ENCODE measurements around the gene UNC93B1.
A peak's percentile ranks its signal among the peaks of the same experiment; 100 is the strongest.

UNC93B1 gene

GRCh38 chr11:68040101-68040956, 36.4 kb upstream of the UNC93B1 start:
- peak in 1 of 4 experiments; percentile 37 for DNase-seq (ENCODE audit: low read depth in 4 of 4, low spot score in 1 of 4)

- DNase-seq (ENCODE audit: low read depth in 4 of 4, low spot score in 1 of 4): no peak
Measured at GRCh38 chr11:68039526-68040086, 35.7 kb upstream of the UNC93B1 start.

- peak in 2 of 4 experiments; percentile 49 to 67 for DNase-seq (ENCODE audit: low read depth in 4 of 4, low spot score in 1 of 4)
Measured at GRCh38 chr11:68038718-68039525, 35.0 kb upstream of the UNC93B1 start, which contains the start of gene TCIRG1. Gene TCIRG1, plus strand, starts transcription at chr11:68039025. Its CDS starts 2,247 bp downstream, at chr11:68041272.

GRCh38 chr11:68038226-68038717, 34.4 kb upstream of the UNC93B1 start:
- DNase-seq (ENCODE audit: low read depth in 4 of 4, low spot score in 1 of 4): no peak

- no peak for DNase-seq (ENCODE audit: low read depth in 4 of 4, low spot score in 1 of 4)
Measured at GRCh38 chr11:68037411-68038225, 33.7 kb upstream of the UNC93B1 start.

- DNase-seq (ENCODE audit: low read depth in 4 of 4, low spot score in 1 of 4): no peak
Measured at GRCh38 chr11:68036717-68037239, 32.9 kb upstream of the UNC93B1 start.

- DNase-seq (ENCODE audit: low read depth in 4 of 4, low spot score in 1 of 4): no peak
Measured at GRCh38 chr11:68036141-68036716, 32.3 kb upstream of the UNC93B1 start.

GRCh38 chr11:68035266-68035876, 31.5 kb upstream of the UNC93B1 start:
- DNase-seq (ENCODE audit: low read depth in 4 of 4, low spot score in 1 of 4): no peak

GRCh38 chr11:68033708-68034045, 29.8 kb upstream of the UNC93B1 start:
- no peak for DNase-seq (ENCODE audit: low read depth in 4 of 4, low spot score in 1 of 4)

GRCh38 chr11:68032997-68033707, 29.3 kb upstream of the UNC93B1 start:
- no peak for DNase-seq (ENCODE audit: low read depth in 4 of 4, low spot score in 1 of 4)

- DNase-seq (ENCODE audit: low read depth in 4 of 4, low spot score in 1 of 4): no peak
Measured at GRCh38 chr11:68032003-68032402, 28.1 kb upstream of the UNC93B1 start.

GRCh38 chr11:68031144-68031464, 27.2 kb upstream of the UNC93B1 start:
- DNase-seq (ENCODE audit: low read depth in 4 of 4, low spot score in 1 of 4): no peak

- DNase-seq (ENCODE audit: low read depth in 4 of 4, low spot score in 1 of 4): peak; percentile 91 to 97 (median 96)
Measured at GRCh38 chr11:68030318-68031143, 26.6 kb upstream of the UNC93B1 start, which contains the start of gene NDUFS8. Gene NDUFS8, plus strand, starts transcription at chr11:68030681. Its CDS starts 1,471 bp downstream, at chr11:68032152.

GRCh38 chr11:68028802-68029545, 25.1 kb upstream of the UNC93B1 start:
- DNase-seq (ENCODE audit: low read depth in 4 of 4, low spot score in 1 of 4): no peak

- DNase-seq (ENCODE audit: low read depth in 4 of 4, low spot score in 1 of 4): no peak
Measured at GRCh38 chr11:68027667-68028066, 23.8 kb upstream of the UNC93B1 start.

- no peak for DNase-seq (ENCODE audit: low read depth in 4 of 4, low spot score in 1 of 4)
Measured at GRCh38 chr11:68026391-68027105, 22.7 kb upstream of the UNC93B1 start.

- no peak for DNase-seq (ENCODE audit: low read depth in 4 of 4, low spot score in 1 of 4)
Measured at GRCh38 chr11:68025047-68025446, 21.1 kb upstream of the UNC93B1 start.

Measured in stimulated activated CD4-positive, alpha-beta T cell treated with anti-CD3 and anti-CD28 coated beads, Interleukin-1b, Interleukin-23, amount 100 ng/mL, for 24 hours (primary cell).